Measurements from ENCODE around the gene CHID1. TPM values are rescaled to one million over a fixed set of nuclear protein-coding genes. Genes with fewer than 3 reads are reported as not detected.

CHID1 gene
- total RNA-seq, 1 donor = 48.9 TPM

DNA sequence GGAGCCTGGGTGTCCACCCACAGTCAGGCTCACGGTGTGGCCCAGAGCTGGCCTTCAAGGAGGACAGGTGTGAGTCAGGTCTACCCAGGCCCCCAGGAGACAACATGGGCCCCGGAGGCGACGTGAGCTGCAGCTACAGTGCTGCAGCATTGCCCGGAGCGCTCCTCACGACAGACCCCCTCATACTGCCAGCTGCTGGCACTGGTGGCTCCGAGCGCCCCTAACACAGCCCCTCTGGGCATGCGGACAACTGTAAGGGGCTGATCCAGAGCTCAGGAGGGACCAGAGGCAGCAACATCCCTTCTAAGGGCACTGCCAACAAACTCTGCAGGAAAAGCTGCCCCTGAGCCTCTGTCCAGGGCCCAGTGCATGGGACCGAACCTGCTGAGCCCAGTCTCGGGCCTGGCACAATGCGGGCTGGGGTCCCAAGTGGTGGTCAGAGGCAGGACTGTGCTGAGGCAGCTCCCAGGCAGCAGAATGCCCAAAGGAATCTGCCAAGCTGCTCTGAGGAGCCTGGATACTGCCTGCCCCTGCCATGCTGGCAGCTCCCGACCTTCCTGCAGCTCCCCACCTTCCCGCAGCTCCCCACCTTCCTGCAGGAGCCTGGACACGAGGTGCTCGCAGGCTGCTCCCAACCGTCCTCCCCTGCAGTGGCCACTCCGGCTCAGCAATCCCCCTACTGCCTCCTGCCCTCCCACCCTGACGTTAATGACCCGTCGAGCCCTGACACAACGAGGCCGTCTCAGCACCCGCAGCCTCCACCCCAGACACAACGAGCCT is 15.1 kb downstream of the CHID1 start:
- no peak overlapping the region for H3K4me2 ChIP-seq (ENCODE audit: insufficient read depth, low read length)
- no peaks in the 10 kb centered on the region for H3K27me3 ChIP-seq (ENCODE audit: insufficient read depth, low read length)
- no peaks in the 10 kb centered on the region for H3K9me3 ChIP-seq (ENCODE audit: low read depth, low read length)
- DNase-seq (ENCODE audit: insufficient read length, low spot score, missing footprints) = no peak
- H3K36me3 ChIP-seq (ENCODE audit: insufficient read depth, low read length) = peaks cover 6% of the 10 kb centered on the region
- no peaks in the 10 kb centered on the region for H4K20me1 ChIP-seq (ENCODE audit: insufficient read depth, low read length)
- no peaks in the 10 kb centered on the region for H3K4me1 ChIP-seq (ENCODE audit: insufficient read depth, low read length)
- no peak overlapping the region for H3K27ac ChIP-seq (ENCODE audit: low read depth, low read length)
- no peak overlapping the region for H3K4me3 ChIP-seq (ENCODE audit: insufficient read depth, low read length)
- H2AFZ ChIP-seq (ENCODE audit: low read length) = no peak overlapping the region
- H3K79me2 ChIP-seq (ENCODE audit: insufficient read depth, low read length) = no peaks in the 10 kb centered on the region
- TF ChIP-seq, protein P1, sequence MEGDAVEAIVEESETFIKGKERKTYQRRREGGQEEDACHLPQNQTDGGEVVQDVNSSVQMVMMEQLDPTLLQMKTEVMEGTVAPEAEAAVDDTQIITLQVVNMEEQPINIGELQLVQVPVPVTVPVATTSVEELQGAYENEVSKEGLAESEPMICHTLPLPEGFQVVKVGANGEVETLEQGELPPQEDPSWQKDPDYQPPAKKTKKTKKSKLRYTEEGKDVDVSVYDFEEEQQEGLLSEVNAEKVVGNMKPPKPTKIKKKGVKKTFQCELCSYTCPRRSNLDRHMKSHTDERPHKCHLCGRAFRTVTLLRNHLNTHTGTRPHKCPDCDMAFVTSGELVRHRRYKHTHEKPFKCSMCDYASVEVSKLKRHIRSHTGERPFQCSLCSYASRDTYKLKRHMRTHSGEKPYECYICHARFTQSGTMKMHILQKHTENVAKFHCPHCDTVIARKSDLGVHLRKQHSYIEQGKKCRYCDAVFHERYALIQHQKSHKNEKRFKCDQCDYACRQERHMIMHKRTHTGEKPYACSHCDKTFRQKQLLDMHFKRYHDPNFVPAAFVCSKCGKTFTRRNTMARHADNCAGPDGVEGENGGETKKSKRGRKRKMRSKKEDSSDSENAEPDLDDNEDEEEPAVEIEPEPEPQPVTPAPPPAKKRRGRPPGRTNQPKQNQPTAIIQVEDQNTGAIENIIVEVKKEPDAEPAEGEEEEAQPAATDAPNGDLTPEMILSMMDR (IDR thresholded peaks at IDR 0.05; ENCODE audit: extremely low read depth, low read depth, low read length) = no peak

DNA sequence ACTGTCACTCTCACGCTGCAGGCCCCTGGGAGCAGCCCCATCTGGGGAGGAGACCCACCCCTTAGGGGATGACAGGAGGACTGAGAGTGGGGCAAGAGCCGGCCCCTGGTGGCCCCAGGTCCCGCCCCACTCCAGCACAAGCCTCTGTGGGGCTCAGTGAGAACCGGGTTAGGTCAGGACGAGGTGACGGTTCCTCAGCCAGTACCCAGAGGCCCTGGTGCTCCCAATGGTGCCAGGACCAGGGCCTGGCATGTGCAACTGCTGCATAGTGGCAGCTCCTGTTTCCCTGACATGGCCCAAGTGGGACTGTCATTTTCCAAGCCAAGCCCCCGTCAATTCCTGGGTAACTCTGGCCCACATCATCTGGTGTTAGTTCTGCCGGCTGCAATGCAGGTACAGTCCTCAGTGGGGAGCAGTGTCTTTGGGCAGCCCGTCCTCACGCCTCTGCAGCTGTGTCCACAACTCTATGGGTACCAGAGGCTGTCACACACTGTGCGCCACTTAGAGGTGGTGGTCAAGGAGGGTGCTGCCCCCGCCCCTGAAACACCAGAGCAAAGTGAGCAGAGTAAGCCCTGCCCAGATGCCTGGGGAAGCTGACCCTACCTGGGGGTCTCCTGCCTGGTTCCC is 15.9 kb downstream of the CHID1 start:
- Histone ChIP-seq H3K79me2 (ENCODE audit: insufficient read depth, low read length) (no peaks in the 10 kb centered on the region), H3K4me1 (ENCODE audit: insufficient read depth, low read length) (no peaks in the 10 kb centered on the region), H3K4me2 (ENCODE audit: insufficient read depth, low read length) (no peak overlapping the region), H3K36me3 (ENCODE audit: insufficient read depth, low read length) (no peaks in the 10 kb centered on the region), H3K27me3 (ENCODE audit: insufficient read depth, low read length) (no peaks in the 10 kb centered on the region), H3K27ac (ENCODE audit: low read depth, low read length) (no peak overlapping the region), H3K4me3 (ENCODE audit: insufficient read depth, low read length) (no peak overlapping the region), H2AFZ (ENCODE audit: low read length) (no peak overlapping the region), H4K20me1 (ENCODE audit: insufficient read depth, low read length) (peaks cover 2% of the 10 kb centered on the region), H3K9me3 (ENCODE audit: low read depth, low read length) (no peaks in the 10 kb centered on the region)
- TF ChIP-seq, protein P1 (IDR thresholded peaks at IDR 0.05; ENCODE audit: extremely low read depth, low read depth, low read length) = no peak
- DNase-seq (ENCODE audit: insufficient read length, low spot score, missing footprints) = peak; percentile 87

DNA sequence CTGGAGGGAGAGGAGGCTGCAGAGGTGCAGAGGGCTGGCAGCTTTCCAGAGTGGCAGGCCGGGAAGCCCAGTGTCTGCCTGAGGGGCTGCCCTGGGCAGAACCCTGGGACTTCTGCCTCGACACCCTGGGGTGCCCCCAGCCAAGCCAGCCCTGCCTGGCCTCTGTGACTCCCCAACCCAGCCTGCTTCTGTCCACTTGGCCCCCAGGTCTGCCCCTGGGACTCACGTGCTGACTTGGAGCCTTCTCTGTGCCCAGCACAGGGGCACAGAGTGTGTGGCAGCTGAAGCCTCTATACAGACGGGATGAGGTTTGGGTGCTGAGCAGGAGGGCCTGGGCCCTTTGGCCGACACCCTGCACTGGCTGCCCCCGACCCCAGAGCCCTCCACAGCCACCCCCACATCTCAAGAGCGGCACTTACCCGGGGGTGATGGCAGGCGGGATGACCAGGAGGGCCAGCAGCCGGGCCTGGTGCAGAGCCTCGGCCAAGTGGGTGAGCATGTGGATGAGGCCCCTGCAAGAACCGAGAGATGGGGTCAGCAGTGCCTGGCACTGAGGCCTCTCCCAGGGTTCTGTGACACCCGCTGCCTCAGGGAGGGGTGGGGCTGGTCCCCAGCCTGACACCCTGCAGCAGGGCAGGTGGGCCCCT is 17.5 kb downstream of the CHID1 start:
- TF ChIP-seq, protein P1 (IDR thresholded peaks at IDR 0.05; ENCODE audit: extremely low read depth, low read depth, low read length) = no peak
- DNase-seq (ENCODE audit: insufficient read length, low spot score, missing footprints) = no peak
- Histone ChIP-seq H2AFZ (ENCODE audit: low read length) (no peak overlapping the region), H3K79me2 (ENCODE audit: insufficient read depth, low read length) (no peaks in the 10 kb centered on the region), H3K4me3 (ENCODE audit: insufficient read depth, low read length) (no peak overlapping the region), H3K9me3 (ENCODE audit: low read depth, low read length) (no peaks in the 10 kb centered on the region), H3K27ac (ENCODE audit: low read depth, low read length) (no peak overlapping the region), H3K27me3 (ENCODE audit: insufficient read depth, low read length) (no peaks in the 10 kb centered on the region), H3K36me3 (ENCODE audit: insufficient read depth, low read length) (no peaks in the 10 kb centered on the region), H3K4me2 (ENCODE audit: insufficient read depth, low read length) (no peak overlapping the region), H3K4me1 (ENCODE audit: insufficient read depth, low read length) (no peaks in the 10 kb centered on the region), H4K20me1 (ENCODE audit: insufficient read depth, low read length) (peaks cover 2% of the 10 kb centered on the region)

Measured in osteoblast (primary cell).